OCI-LY1 (cell line): ENCODE data around the gene PDE8A.

Experiments used
- H2AFZ ChIP-seq: fragments of 200-600 bp; sonication (generic), shearing (Covaris generic); 2 replicates; pipeline ENCODE4 v1.6.0; 2014; ENCODE audit warnings: antibody characterized with exemption, mild to moderate bottlenecking, low read length
- H3F3A ChIP-seq: fragments of 200-600 bp; sonication (generic), shearing (Covaris generic); 2 replicates; pipeline ENCODE4 v1.6.0; 2014; ENCODE audit warnings: mild to moderate bottlenecking, antibody characterized with exemption, low read length, moderate library complexity; ENCODE audit not compliant: insufficient read depth
- H3K27ac ChIP-seq: fragments of 200-600 bp; sonication (generic); 2 replicates; pipeline ENCODE4 v1.5.1; 2014; ENCODE audit warnings: low read length, mixed run types, mild to moderate bottlenecking, low read depth; ENCODE audit not compliant: poor library complexity, severe bottlenecking
- H3K27me3 ChIP-seq: fragments of 200-600 bp; sonication (generic); 2 replicates; pipeline ENCODE4 v1.6.0; 2014; ENCODE audit warnings: antibody characterized with exemption, mild to moderate bottlenecking, low read length, moderate library complexity; ENCODE audit not compliant: insufficient read depth
- H3K36me3 ChIP-seq: fragments of 200-600 bp; sonication (generic); 2 replicates; pipeline ENCODE4 v1.6.1; 2014; ENCODE audit warnings: mild to moderate bottlenecking, antibody characterized with exemption, low read length, moderate library complexity, mixed read lengths; ENCODE audit not compliant: insufficient read depth
- H3K4me1 ChIP-seq: fragments of 200-600 bp; sonication (generic); 2 replicates; pipeline ENCODE4 v1.5.1; 2014; ENCODE audit warnings: mild to moderate bottlenecking, low read length, moderate library complexity; ENCODE audit not compliant: insufficient read depth, severe bottlenecking
- H3K4me2 ChIP-seq: fragments of 200-600 bp; sonication (generic), shearing (Covaris generic); 2 replicates; pipeline ENCODE4 v1.6.1; 2014; ENCODE audit warnings: low read length
- H3K4me3 ChIP-seq: fragments of 200-600 bp; sonication (generic); 2 replicates; pipeline ENCODE4 v1.5.1; 2014; ENCODE audit warnings: low read length, low read depth, mild to moderate bottlenecking, mixed read lengths; ENCODE audit not compliant: poor library complexity, severe bottlenecking
- H3K79me2 ChIP-seq: fragments of 200-600 bp; shearing (Covaris generic); 2 replicates; pipeline ENCODE4 v1.6.1; 2016; ENCODE audit warnings: mixed run types, low read length, mixed read lengths; ENCODE audit not compliant: insufficient read depth
- H3K9ac ChIP-seq: fragments of 200-600 bp; sonication (generic), shearing (Covaris generic); 2 replicates; pipeline ENCODE4 v1.6.1; 2014; ENCODE audit warnings: mild to moderate bottlenecking, low read length, mixed read lengths
- H3K9me2 ChIP-seq: fragments of 200-600 bp; sonication (generic), shearing (Covaris generic); 2 replicates; pipeline ENCODE4 v1.6.1; 2014; ENCODE audit warnings: low read depth, mild to moderate bottlenecking, low read length, mixed read lengths
- H3K9me3 ChIP-seq: fragments of 200-600 bp; shearing (Covaris generic); 2 replicates; pipeline ENCODE4 v1.6.1; 2014; ENCODE audit warnings: low read length, mixed read lengths
- H4K20me1 ChIP-seq: fragments of 200-600 bp; sonication (generic), shearing (Covaris generic); 2 replicates; pipeline ENCODE4 v1.6.0; 2016; ENCODE audit warnings: mild to moderate bottlenecking, low read length; ENCODE audit not compliant: insufficient read depth
- EZH2 ChIP-seq: fragments of 200-600 bp; sonication (generic), shearing (Covaris generic); IDR thresholded peaks from 2 replicates; pipeline ENCODE4 v1.8.0; 2017; ENCODE audit warnings: borderline replicate concordance, mixed run types, mild to moderate bottlenecking, antibody characterized with exemption, low read length, moderate library complexity, mixed read lengths
- TF ChIP-seq, protein P1 (sequence below): fragments of 200-600 bp; sonication (generic), shearing (Covaris generic); IDR thresholded peaks from 2 replicates; pipeline ENCODE4 v1.5.1; 2017; ENCODE audit warnings: mild to moderate bottlenecking, antibody characterized with exemption, low read length, moderate library complexity, mixed read lengths

The PDE8A gene

DNA sequence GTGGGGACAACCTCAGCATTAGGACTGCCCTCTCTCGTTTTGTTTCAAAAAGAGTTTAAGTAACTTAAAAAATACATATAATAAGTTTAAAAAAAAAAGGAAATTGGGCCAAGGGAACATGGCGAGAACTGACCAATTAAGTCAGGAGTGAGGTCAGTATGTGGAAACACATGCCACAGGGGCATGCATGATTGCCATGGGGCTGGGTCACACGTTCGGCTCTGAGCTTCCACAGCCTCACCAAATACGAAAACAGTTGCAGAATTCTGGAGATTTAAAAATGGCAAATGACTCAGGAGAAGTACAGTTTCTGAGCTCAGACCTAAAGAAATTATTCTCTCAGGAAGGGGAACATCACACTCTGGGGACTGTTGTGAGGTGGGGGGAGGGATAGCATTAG is 24.1 kb downstream of the PDE8A start:
- no peak overlapping the region for H3K4me3 ChIP-seq
- no peaks in the 10 kb centered on the region for H3K79me2 ChIP-seq
- H3K4me1 ChIP-seq: peaks cover 33% of the 10 kb centered on the region
- no peak overlapping the region for H3K4me2 ChIP-seq
- no peaks in the 10 kb centered on the region for H3K9me3 ChIP-seq
- H3K27me3 ChIP-seq: no peaks in the 10 kb centered on the region
- H3K9ac ChIP-seq: no peak overlapping the region
- no peak overlapping the region for H2AFZ ChIP-seq
- TF ChIP-seq, protein P1, sequence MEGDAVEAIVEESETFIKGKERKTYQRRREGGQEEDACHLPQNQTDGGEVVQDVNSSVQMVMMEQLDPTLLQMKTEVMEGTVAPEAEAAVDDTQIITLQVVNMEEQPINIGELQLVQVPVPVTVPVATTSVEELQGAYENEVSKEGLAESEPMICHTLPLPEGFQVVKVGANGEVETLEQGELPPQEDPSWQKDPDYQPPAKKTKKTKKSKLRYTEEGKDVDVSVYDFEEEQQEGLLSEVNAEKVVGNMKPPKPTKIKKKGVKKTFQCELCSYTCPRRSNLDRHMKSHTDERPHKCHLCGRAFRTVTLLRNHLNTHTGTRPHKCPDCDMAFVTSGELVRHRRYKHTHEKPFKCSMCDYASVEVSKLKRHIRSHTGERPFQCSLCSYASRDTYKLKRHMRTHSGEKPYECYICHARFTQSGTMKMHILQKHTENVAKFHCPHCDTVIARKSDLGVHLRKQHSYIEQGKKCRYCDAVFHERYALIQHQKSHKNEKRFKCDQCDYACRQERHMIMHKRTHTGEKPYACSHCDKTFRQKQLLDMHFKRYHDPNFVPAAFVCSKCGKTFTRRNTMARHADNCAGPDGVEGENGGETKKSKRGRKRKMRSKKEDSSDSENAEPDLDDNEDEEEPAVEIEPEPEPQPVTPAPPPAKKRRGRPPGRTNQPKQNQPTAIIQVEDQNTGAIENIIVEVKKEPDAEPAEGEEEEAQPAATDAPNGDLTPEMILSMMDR: no peak
- no peak for TF ChIP-seq EZH2
- no peak overlapping the region for H3K27ac ChIP-seq
- H3K36me3 ChIP-seq: no peaks in the 10 kb centered on the region
- no peaks in the 10 kb centered on the region for H3F3A ChIP-seq
- no peaks in the 10 kb centered on the region for H3K9me2 ChIP-seq
- no peaks in the 10 kb centered on the region for H4K20me1 ChIP-seq

DNA sequence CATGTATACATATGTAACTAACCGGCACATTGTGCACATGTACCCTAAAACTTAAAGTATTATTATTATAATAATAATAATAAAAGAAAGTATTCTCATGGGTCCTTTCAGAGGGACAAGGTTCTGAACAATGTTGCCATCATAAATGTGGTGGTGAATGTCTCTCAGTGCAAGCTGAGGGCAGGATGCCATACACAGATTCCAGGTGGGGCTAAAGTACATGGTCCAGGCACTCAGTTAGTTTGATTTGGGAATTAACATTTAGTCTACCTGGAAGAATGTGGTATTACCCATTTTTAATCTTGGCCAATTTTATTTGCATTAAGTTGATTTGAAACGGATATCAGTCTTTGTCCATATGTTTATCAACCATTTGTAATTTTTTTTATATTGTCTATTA is 24.5 kb downstream of the PDE8A start:
- no peaks in the 10 kb centered on the region for H3K79me2 ChIP-seq
- no peak overlapping the region for H2AFZ ChIP-seq
- no peaks in the 10 kb centered on the region for H3K36me3 ChIP-seq
- H3F3A ChIP-seq: no peaks in the 10 kb centered on the region
- no peak overlapping the region for H3K4me2 ChIP-seq
- no peak overlapping the region for H3K4me3 ChIP-seq
- H3K27ac ChIP-seq: no peak overlapping the region
- no peak for TF ChIP-seq EZH2
- TF ChIP-seq, protein P1: no peak
- no peaks in the 10 kb centered on the region for H3K9me3 ChIP-seq
- H4K20me1 ChIP-seq: no peaks in the 10 kb centered on the region
- no peaks in the 10 kb centered on the region for H3K9me2 ChIP-seq
- no peaks in the 10 kb centered on the region; the same call in 1 of the 2 replicates for H3K27me3 ChIP-seq
- peaks cover 34% of the 10 kb centered on the region for H3K4me1 ChIP-seq
- H3K9ac ChIP-seq: no peak overlapping the region

DNA sequence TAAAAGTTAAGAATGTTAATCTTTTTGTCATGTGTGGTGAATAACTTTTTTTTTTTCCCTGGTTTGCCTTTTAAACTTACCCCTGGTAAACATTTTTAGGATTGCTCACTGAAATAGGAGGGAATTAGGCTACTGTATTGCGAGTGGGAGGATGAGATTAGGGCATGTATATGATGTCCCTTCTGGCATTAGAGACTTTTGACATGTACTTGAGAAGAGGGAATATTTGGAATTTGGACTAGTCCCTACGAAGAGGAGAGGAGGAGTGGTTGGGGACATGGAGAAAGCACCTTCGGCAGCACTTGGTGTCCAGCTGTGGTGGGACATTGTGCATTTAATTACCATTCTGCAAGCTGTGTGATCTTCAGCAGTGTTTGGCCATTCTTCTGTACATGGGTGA is 25.0 kb downstream of the PDE8A start:
- Histone ChIP-seq H3K4me2 (no peak overlapping the region), H3K27me3 (no peaks in the 10 kb centered on the region; the same call in 1 of the 2 replicates), H3K4me1 (peaks cover 34% of the 10 kb centered on the region), H3K36me3 (no peaks in the 10 kb centered on the region), H3F3A (no peaks in the 10 kb centered on the region), H2AFZ (no peak overlapping the region), H4K20me1 (no peaks in the 10 kb centered on the region), H3K9me2 (no peaks in the 10 kb centered on the region), H3K9ac (no peak overlapping the region), H3K9me3 (no peaks in the 10 kb centered on the region), H3K79me2 (no peaks in the 10 kb centered on the region), H3K27ac (no peak overlapping the region), H3K4me3 (no peak overlapping the region)
- TF ChIP-seq, protein P1: no peak
- no peak for TF ChIP-seq EZH2
